Measurements from ENCODE around the gene SLC16A6.

GRCh38 chr17:68324654-68325336, 33.9 kb upstream of the SLC16A6 start:
- TF ChIP-seq CTCF (IDR thresholded peaks at IDR 0.05) (no peak), POLR2A (IDR thresholded peaks at IDR 0.05) (no peak), POLR2AphosphoS5 (IDR thresholded peaks at IDR 0.05) (no peak)

Data from suprapubic skin (tissue), 4 donors.